Transverse colon (tissue), 4 donors: ENCODE results near the gene HOXB9. TPM values are rescaled to one million over a fixed set of nuclear protein-coding genes. Genes with fewer than 3 reads are reported as not detected.

Source experiments
- DNase-seq: peaks from one replicate; pipeline ENCODE4 v3.0.0-alpha.2; 2019
- H3K27ac ChIP-seq, 4 donors: fragments of 200-600 bp; sonication (generic); 2 replicates each; pipeline ENCODE4 v1.5.1; 2016 to 2018; ENCODE audit warnings: inconsistent platforms in 4 of 4
- H3K27me3 ChIP-seq: fragments of 200-600 bp; sonication (generic); 2 replicates; pipeline ENCODE4 v1.5.1; 2017; ENCODE audit warnings: inconsistent platforms
- H3K36me3 ChIP-seq, 4 donors: fragments of 200-600 bp; sonication (generic); 2 replicates each; pipeline ENCODE4 v1.5.1; 2017 to 2019; ENCODE audit warnings: inconsistent platforms in 4 of 4
- H3K4me1 ChIP-seq, 4 donors: fragments of 200-600 bp; sonication (generic); 2 replicates each; pipeline ENCODE4 v1.5.1; 2017 to 2020; ENCODE audit warnings: inconsistent platforms in 4 of 4
- H3K4me3 ChIP-seq, 4 donors: fragments of 200-600 bp; sonication (generic); 1 replicate in 1 of 4; 2 replicates in 3 of 4; pipeline versions ENCODE4 v1.5.1 to v1.6.1; 2017 to 2019; ENCODE audit warnings: inconsistent platforms in 4 of 4
- H3K9me3 ChIP-seq, 2 donors: fragments of 200-600 bp; sonication (generic); 2 replicates each; pipeline ENCODE4 v1.5.1; 2017 to 2019; ENCODE audit warnings: inconsistent platforms in 2 of 2
- CTCF ChIP-seq, 5 experiments: fragments of 200-600 bp in 3 of 5; fragments of 450-650 bp in 2 of 5; sonication (generic) in 3 of 5; IDR thresholded peaks; 1 replicate in 2 of 5; 2 replicates in 3 of 5; pipeline ENCODE4 v1.5.1; 2016 to 2017; ENCODE audit warnings: antibody characterized with exemption in 5 of 5, inconsistent platforms in 3 of 5, mild to moderate bottlenecking in 2 of 5, moderate library complexity in 1 of 5
- EP300 ChIP-seq: sonication (generic); formaldehyde crosslinking; IDR thresholded peaks from one replicate; pipeline ENCODE4 v1.6.1; 2017; ENCODE audit warnings: antibody characterized with exemption, low read depth
- POLR2A ChIP-seq: fragments of 450-650 bp; IDR thresholded peaks from one replicate; pipeline ENCODE4 v1.6.1; 2016; ENCODE audit warnings: antibody characterized with exemption, mild to moderate bottlenecking, moderate library complexity
- POLR2AphosphoS5 ChIP-seq, 3 donors: sonication (generic); formaldehyde crosslinking; IDR thresholded peaks; one replicate each; pipeline ENCODE4 v1.6.1; 2016; ENCODE audit warnings: antibody characterized with exemption in 3 of 3
- WGBS, 2 donors: methylation state at CpG; one replicate each; pipeline ENCODE4 v1.1.5; 2018; ENCODE audit warnings: low coverage in 1 of 2; 5-methylcytosine and 5-hydroxymethylcytosine counted together
- in situ Hi-C, 4 donors: fragments of 200-750 bp; cut with MboI; loops; one replicate each; pipeline versions ENCODE4 v1.15.0 to v1.15.1; 2017; ENCODE audit warnings: low sequenced_read_pairs in 3 of 4, low pct_ligation_motif_present in 1 of 4, low pct_unique_long_range_greater_than_20kb in 1 of 4
- intact Hi-C: fragments of 100-400 bp; cut with DNase I; formaldehyde crosslinking; loops from one replicate; pipeline ENCODE4 v1.15.1; 2023; ENCODE audit warnings: low total_unique reads
- total RNA-seq, 4 donors: library from RNA; depleted of rRNA; stranded (reverse); fragments of >200 nt; gene quantifications; one replicate each; pipeline ENCODE4 v1.1.0, GENCODE V29; 2016

Gene HOXB9
- total RNA-seq, 4 donors from 2014 or later, result 19.8 to 54.3 (median 29.4) TPM

- H3K9me3 ChIP-seq, result no peaks in the 10 kb centered on the region
- TF ChIP-seq EP300 (no peak), POLR2A (peak; percentile 84), CTCF (IDR thresholded peaks at IDR 0.05) (peak in 2 of 5 experiments; percentile 20 to 50), POLR2AphosphoS5 (IDR thresholded peaks at IDR 0.05) (peak in 2 of 3 donors; percentile 84 to 91)
- in situ Hi-C loops, result no loop called here
- WGBS, 2 donors, result 27% methylated on average over 58 of the region's 58 CpGs; no CpG with 5 or more reads in 1 of the 2 donors
- H3K4me1 ChIP-seq, result peaks cover 2 to 37% (median 21%) of the 10 kb centered on the region in 4 donors
- intact Hi-C loops, result no loop called here
- peak; percentile 81 for DNase-seq
- H3K36me3 ChIP-seq, result no peaks in the 10 kb centered on the region
- peak overlapping the region; percentile 86 to 93 (median 90) for H3K27ac ChIP-seq
- peaks cover 97% of the 10 kb centered on the region for H3K27me3 ChIP-seq
- peak overlapping the region in 3 of 4 donors; percentile 23 to 60 (median 57) for H3K4me3 ChIP-seq
Observed at GRCh38 chr17:48642059-48642842, 16.1 kb upstream of the HOXB9 start.

GRCh38 chr17:48641541-48642058, 15.4 kb upstream of the HOXB9 start:
- H3K27me3 ChIP-seq, result peaks cover 98% of the 10 kb centered on the region
- in situ Hi-C loops, result no loop called here
- peak overlapping the region in 3 of 4 donors; percentile 23 to 60 (median 57) for H3K4me3 ChIP-seq
- DNase-seq, result no peak
- peaks cover 2 to 41% (median 22%) of the 10 kb centered on the region in 4 donors for H3K4me1 ChIP-seq
- H3K27ac ChIP-seq, result peak overlapping the region; percentile 86 to 93 (median 90)
- intact Hi-C loops, result no loop called here
- H3K36me3 ChIP-seq, result no peaks in the 10 kb centered on the region
- WGBS, 2 donors, result 41 to 49% methylated on average over 12 to 29 of the region's 29 CpGs
- no peaks in the 10 kb centered on the region for H3K9me3 ChIP-seq
- TF ChIP-seq CTCF (IDR thresholded peaks at IDR 0.05) (no peak), EP300 (no peak), POLR2A (no peak), POLR2AphosphoS5 (IDR thresholded peaks at IDR 0.05) (no peak)

- 63 to 80% methylated on average over 1 of the region's 1 CpG for WGBS, 2 donors
- in situ Hi-C loops, result no loop called here
- intact Hi-C loops, result no loop called here
- DNase-seq, result no peak
- Histone ChIP-seq H3K27me3 (peaks cover 98% of the 10 kb centered on the region), H3K27ac (peak overlapping the region; percentile 86 to 93 (median 90)), H3K36me3 (no peaks in the 10 kb centered on the region), H3K9me3 (no peaks in the 10 kb centered on the region), H3K4me1 (peaks cover 0 to 47% (median 21%) of the 10 kb centered on the region in 4 donors), H3K4me3 (peak overlapping the region in 1 of 4 donors; percentile 57)
- TF ChIP-seq POLR2AphosphoS5 (IDR thresholded peaks at IDR 0.05), result no peak
- no peak for TF ChIP-seq EP300
- TF ChIP-seq POLR2A, result no peak
- no peak for TF ChIP-seq CTCF (IDR thresholded peaks at IDR 0.05)
Observed at GRCh38 chr17:48640858-48641180, 14.7 kb upstream of the HOXB9 start.

DNA sequence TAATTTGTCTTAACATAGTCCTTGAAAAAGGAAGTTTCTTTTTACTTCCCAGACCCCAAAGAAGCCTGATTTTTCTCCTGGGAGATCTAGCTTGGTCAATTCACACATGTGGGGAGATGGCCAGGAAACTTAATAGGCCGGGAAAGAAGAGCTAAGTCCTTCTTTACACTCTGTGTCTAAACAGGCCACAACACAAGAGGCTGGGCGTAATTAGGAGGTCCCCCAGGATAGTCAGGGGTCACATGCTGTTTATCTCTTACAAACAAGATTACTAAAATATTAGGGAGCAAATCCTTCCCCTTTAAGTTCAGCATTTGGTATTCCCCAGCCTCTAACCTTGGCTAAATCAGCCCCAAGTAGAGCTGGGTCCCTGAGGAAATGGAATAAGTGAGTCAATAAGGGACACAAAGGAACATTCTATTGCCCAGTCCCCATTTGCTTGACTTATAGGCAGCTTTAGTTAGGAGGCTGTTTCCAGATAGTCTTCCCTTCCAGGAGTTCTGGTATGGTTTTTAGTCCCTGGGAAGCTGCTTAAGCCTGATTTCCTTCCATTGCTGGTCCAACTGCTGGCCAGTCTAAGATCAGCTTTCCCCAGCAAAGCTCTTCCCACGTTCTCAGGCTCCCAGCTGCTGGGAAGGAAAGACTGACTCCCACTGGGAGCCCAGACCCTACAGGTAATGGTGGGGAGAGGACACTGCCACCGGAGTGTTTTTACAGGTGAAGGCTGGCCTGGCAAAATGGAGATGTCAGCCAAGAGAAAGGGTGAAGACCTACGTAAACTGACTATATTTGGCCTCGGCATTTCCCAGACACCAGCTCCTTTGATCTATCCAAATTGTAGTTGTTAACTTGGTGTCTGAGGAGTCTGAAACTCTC, 14.1 kb upstream of the HOXB9 start:
- Histone ChIP-seq H3K4me3 (no peak overlapping the region), H3K36me3 (no peaks in the 10 kb centered on the region), H3K9me3 (no peaks in the 10 kb centered on the region), H3K27me3 (peaks cover 98% of the 10 kb centered on the region), H3K4me1 (peaks cover 0 to 53% (median 26%) of the 10 kb centered on the region in 4 donors), H3K27ac (peak overlapping the region; percentile 86 to 93 (median 90))
- DNase-seq, result no peak
- 57 to 92% methylated on average over 2 to 6 of the region's 6 CpGs for whole genome bisulfite sequencing, 2 donors
- TF ChIP-seq POLR2A, result no peak
- TF ChIP-seq POLR2AphosphoS5 (IDR thresholded peaks at IDR 0.05), result no peak
- TF ChIP-seq EP300, result no peak
- no peak for TF ChIP-seq CTCF (IDR thresholded peaks at IDR 0.05)
- intact Hi-C loops (no loop called here), in situ Hi-C loops (no loop called here)
